Activated CD4-positive, alpha-beta T cell treated with anti-CD3 and anti-CD28 coated beads, Interleukin-2, Interleukin-4, amounts not matched to agents 100 ng/mL and 50 ng/mL, durations not matched to agents 16 hours and 8 hours (primary cell): Measurements from ENCODE around the gene MAPKAP1.

Experiments used
- DNase-seq: peaks from one replicate; pipeline ENCODE4 v3.0.0-alpha.2; 2020; ENCODE audit warnings: low spot score

Gene MAPKAP1

DNA sequence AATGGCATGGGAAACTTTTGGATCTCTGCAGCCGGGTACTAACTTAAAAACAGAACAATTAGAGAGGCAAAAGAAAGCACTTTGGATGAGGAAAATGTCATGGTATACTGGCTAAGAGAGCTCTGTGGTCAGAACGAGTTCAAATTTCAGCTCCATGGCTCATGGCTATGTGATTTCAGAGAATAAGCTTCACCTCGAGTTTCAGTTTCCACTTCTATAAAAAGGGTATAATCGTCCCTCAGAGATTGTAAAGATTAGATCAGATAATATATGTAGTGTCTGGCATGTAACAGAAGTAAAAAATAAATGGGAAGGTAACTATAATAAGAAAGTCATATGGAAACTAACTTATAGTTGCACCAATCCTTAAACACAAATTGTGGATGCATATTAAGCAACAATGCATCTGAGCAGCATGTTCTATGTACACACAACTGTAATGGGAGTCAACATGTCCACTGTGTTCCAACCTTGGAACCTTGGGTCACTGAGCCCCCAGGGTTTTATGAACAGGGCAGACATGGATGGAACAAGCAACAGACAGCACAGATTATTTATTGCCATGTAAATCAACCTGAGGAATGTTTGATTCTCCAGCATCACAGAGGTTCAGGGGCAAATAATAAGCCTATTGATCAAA lies 145.4 kb downstream of the MAPKAP1 start:
- peak; percentile 28 for DNase-seq

DNA sequence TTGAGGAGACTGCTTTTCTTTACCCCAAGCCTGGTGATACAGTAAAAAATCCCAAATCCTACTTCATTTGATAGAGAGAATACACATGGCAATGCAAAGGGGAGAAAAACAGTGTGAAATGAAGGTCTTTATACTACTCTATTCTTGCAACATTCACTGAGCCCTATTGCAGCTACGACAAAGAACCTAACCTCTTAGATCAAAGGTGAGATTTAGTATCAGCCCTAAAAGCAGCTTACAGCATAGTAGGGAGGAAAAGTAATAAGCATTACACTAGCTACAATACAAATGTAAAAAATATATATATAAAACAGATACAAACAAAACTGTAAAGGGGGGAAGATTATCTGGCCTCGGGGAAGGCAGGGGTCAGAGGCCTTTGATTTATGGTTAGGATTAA lies 147.1 kb downstream of the MAPKAP1 start:
- no peak for DNase-seq

DNA sequence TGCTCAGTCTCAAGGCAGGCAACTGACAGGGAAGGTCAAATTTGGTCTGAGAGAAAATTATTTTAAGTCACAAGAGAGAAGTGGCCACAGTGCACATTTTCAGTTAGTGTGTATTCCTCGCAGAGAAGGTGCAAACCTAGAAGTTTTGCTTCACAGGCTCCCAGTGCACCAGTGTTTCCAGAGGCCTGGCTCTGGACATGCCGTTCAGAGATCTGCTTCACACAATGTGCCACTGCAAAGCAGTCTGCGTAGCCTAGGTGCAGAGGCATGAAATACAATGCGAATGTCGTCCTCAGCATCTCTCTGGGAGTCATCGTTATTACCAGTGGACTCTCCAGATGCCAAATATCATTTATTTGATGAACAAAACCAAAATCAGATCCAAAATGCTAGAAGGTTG lies 147.8 kb downstream of the MAPKAP1 start:
- no peak for DNase-seq

DNA sequence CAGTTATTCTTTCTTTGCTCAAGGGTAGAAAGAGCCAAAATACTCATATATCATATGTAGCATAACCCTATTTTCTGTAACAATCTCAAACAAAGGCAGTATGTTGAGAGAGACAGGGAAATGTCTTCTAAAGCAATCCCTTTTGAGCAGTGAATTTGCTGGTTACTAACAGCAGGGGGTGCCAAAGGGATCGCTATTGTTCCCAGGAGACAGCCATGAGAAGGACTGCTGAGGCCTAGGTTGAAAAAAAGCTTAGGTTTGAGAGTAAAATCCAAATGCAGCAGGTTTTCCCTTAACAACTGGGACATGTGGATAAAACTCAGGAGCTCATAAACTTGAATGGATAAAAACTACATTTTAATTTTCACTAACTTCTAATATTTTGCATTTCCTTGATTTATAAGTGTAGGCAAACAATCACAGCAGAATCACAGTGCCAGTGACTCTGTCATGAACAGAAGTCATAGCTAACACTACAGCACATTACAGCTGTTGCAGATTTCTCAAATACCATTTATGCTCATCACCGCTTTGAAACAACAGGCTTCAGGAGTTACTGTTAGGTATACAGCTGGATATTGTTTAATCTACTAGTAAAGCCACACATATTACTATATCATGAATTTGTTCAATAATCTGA lies 148.4 kb downstream of the MAPKAP1 start:
- peak; percentile 68 for DNase-seq

DNA sequence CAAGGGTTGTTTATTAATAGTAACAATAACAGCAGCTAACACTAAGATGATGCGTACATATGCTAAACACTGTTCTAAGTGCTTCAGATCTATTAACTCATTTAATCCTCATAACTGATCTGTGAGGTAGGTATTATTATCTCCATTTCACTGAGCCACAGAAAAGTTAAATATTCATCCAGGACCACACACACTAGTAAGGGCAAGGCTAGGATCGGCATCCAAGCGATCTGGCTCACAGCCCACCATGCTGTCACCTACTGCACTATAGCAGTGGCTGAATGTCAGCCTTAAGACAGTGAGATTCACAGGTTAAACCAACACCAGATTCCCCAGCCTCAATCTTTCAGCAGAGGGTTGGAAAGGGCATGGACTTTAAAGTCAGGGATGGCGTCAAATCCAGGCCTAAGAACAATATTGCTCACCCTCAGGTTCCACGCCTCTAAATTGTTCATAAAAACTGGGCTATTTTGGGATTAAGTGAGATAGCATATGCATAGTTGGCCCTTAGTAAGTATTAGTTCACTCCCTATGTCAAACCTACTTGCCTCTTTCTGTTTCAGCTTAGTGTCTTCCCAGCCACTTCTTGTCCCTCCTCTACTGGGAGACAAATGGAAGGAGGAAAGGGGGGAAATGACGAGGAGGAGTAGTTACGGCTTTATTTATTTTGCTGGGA lies 150.8 kb downstream of the MAPKAP1 start:
- no peak for DNase-seq

DNA sequence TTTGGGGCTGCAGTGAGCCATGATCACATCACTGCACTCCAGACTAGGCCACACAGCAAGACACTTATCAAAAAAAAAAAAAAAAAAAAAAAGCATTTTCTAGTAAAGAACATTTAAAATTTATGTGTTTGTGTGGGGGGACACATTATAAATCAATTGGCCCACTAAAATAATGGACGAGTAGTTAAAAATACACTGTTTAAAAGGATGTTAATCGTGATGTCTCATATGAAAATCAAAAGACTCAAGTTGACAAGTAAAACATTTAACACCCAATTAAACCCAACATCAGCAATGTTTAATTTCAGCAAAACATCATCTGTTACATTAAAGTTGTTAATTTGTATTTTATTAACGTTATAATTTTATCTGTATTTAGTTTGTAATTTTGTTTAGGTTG lies 152.3 kb downstream of the MAPKAP1 start:
- DNase-seq = no peak

DNA sequence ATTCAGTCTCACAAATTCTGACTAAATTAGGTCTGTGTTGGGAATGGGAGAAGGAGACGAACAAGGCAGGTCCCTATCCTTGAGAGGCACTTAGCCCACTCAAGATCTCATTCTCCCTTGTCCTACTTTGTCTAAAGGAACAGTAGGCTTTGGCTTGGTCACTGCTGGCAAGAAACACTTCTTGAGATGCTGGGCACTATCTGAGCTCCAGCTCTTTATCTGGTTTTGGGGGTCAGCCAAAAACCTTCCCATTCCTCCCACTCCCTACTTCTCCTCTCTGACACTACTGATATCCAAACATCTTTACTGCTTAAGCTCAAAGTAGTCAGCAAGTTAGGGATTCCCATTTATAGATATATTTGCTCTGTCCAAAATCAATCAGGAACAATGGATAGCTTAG lies 155.2 kb downstream of the MAPKAP1 start:
- no peak for DNase-seq

DNA sequence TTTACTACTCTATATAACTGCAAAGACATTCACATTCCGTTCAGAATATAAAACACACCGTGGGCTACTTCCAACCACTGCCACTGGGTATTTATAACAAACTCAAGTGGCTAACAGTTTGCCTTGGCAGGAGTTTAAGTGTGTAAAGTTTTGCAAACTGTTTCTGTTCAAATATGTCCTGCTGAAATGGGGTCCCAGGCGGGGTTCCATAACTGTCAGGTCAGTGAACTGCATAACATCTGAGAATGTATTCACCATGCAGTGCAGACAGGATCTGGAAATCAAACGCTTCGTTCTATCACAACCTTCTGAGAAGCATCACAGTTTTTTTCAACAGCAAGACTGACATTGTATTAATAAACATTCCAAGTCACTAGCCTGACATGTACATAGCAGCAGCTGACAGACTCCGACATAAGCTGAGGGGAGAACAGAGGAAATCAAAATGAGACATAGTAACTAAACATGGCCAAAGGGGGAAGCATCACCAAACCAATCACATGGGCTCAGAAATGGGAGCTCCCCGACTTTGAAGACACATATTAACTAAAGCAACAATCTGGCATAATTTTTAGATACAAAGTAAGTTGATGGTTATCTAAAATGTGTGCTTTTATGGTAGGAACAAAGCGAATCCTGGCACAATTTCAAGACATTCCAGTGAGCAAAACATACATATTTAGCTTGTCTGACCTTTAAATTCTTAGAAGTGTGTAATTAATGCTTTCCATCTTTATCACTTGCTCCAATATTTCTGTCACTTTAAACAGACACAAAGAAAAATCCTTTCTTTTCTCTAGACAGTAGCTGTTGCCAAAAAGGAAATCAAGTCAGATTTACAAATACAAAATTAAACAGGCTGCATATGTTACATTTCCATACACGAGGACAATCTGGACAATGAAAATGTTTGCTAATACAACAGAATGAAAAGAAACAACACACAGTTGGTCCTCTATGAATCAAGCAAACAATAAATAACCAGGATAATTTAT lies 156.8 kb downstream of the MAPKAP1 start:
- DNase-seq = no peak

DNA sequence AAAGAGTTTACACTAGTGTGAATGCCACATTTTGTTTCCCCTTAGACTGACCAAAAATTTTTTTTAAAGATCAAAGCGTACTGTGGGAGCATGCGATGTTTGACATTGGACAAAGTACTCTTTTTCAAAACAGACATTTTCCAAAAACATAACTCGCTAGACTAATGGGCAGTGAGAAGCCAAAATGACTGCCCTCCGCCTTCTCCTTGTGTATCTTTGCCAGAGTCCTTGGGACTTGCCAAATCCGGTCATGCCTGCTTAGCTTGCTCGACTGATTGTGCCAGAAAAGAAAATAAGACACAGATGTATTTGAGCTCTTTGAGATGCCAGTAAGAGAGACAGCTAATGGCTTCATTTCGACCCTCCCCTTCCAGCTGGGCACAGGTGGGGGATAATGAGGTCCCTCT lies 157.5 kb downstream of the MAPKAP1 start:
- no peak for DNase-seq

DNA sequence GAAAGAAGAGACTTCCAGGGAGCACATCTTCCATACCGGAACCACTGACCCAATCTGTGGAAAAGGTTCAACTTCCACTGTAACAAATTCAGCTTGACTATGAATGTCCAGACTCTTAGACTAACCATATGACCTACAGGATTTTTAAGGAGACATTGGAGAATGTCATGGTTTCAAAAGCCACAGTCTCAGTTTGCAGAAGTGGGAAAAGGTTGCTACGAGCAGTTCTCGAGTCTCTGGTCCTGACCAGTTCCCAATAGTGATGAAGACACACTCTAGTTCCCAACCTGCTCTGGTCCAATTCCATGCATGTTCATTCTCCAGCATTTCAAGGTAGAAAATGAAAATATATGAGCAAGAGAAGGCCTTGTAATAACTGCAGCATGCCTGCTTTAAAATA lies 158.0 kb downstream of the MAPKAP1 start:
- no peak for DNase-seq

DNA sequence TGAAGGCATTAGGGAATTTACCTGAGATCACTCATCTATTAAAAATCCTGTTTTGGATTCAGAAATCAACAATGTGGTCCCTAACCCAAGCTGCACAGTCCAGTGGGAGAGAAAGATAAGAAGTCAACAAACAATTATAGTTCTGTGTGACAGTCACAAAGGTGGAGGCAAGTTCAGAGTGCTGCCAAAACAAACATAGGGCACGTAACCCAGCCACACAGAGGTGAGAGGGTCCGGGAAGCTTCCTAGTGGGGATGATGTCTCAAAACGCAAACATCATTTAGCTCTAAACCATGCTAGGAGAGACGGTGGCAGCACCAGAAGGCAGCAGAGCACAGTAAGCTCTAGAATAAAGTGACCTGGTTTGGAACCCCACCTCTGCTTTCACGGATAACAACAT lies 158.9 kb downstream of the MAPKAP1 start:
- no peak for DNase-seq

DNA sequence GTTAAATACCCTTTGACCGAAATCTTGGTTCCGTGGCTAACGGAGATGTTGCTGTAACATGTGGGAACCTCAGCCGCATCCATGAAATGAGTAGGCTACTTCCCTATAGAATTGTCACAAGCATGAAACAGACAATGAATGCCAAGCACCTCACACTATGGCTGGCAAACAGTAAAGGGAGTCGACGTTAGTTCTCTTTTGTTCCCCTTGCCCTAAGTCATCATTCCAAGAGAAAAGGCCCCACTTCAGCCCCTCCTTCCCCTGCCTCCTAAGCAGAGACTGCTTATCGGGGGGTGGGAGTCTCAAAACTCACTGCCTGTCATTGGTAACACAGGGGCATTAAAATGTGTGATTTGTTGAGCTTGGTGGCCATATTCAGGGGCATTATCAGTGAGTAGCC lies 159.6 kb downstream of the MAPKAP1 start:
- DNase-seq = no peak

DNA sequence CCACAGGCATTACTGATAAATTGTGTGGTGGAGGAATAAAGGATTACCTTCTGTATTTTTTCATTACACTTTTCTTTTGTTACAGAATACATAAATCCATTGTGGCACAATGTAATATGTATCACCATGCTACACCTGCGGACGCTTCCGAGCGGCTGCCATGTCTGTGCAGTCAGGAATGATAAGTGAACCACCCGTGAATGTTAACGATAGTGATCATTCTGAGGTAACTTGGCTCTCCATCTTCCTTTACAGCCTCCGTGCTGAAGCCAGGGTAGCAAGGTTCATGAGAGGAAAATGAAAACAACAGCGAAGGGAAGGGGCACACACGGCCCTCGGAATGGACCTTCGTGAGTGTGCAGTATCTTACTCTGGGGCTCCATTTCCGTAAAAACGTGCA lies 161.2 kb downstream of the MAPKAP1 start:
- no peak for DNase-seq

DNA sequence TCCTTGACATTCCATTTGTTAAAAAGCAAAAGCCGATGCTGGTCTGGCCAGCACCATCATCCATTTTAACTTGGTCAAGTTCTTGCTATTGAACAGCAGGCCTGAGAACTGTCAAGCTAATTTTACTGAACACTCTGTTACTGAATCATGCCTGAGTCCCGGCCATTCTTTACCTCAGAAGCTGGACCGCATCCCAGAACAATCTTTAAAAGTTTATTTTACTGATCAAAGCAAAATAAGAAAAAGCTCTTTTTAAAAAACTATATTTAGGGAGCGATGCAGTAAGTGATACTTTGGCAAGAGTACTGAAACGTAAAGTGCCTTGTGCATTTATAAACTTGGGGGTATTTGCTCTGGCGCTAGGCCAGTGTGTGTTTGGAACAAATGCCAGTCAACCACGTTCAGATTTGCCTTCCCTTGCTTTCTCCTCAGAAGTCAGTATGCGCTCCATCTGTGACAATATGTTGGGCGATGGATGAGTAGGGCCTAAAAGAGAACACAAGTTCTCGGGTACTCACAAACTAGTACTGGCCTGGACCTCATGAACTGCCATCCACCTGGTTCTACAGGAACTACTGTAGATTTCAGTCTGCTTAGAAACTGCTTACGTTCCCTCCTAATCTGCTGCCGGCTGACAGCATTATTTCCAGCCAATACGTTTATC lies 161.9 kb downstream of the MAPKAP1 start:
- DNase-seq = no peak

DNA sequence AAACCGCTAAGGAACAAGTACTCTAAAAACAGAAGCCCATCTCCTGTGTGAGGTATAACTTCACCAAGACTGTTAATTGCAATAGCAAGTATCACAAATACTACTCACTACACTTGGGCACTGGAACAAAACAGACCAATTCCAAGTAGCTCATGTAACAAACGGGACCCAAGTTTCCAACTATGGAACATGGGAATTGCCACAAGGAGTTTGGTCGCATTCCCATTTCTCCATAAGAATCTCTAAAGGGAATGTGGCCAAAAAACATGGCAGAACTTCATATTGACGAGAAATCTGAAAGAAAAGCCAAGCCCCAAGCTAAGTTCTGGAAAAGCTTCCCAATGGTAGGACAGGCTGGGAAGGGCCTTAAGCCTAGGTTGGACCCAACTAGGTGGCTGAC lies 162.5 kb downstream of the MAPKAP1 start:
- no peak for DNase-seq

DNA sequence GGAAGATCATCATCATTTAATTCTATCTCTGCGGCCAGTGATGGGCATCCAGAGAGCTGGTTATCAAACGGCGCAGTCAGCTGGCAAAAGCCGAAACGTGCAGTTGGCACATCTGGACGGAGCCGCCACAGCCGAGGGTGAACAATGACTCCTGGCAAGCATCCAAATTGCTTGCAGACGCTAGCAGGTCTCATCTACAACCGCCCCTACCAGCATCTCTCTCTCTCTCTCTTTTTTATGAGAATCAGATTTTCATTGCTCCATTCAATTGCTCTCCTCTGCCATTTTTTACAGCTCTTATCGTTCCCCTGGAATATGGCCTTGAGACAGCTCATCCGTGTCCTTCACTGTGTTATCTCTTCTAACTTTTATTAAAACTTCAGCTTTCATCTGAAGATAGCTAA lies 165.2 kb downstream of the MAPKAP1 start:
- DNase-seq = no peak

DNA sequence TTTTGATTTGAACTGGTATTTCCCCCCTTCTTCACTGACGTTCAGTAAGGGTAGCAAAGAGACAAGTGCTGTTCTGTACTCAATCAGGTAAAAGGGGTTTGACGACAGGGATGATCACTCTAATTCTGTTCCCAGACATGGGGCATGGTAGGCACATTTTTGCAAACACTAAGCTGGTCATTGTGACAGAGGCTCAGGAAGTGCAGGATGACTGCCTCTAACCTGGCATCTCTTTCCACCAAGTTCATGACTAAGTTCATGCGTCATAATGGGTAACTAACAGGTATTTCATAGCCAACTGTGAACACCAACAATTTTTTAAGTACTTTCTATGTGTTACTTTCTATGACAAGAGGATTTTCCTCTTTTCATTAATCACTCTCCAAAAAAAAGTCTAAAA lies 166.5 kb downstream of the MAPKAP1 start:
- DNase-seq = no peak

DNA sequence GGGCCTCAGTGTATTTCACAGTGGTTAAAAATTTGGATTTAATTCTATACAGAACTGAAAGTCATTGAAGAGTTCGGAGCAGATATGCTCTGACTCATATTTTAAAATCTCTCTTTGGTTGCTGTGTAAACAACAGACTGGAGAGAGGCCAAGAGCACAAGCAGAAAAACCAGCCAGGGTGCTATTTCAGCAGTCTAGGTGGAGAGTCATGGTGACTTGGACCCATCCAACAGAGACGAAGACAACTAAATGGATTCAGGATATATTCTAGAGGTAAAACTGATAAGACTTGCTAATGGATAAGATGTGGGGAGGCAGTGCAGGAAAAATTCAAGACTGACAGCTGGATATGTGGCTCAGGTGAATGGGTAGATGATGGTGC lies 168.9 kb downstream of the MAPKAP1 start:
- DNase-seq = no peak

DNA sequence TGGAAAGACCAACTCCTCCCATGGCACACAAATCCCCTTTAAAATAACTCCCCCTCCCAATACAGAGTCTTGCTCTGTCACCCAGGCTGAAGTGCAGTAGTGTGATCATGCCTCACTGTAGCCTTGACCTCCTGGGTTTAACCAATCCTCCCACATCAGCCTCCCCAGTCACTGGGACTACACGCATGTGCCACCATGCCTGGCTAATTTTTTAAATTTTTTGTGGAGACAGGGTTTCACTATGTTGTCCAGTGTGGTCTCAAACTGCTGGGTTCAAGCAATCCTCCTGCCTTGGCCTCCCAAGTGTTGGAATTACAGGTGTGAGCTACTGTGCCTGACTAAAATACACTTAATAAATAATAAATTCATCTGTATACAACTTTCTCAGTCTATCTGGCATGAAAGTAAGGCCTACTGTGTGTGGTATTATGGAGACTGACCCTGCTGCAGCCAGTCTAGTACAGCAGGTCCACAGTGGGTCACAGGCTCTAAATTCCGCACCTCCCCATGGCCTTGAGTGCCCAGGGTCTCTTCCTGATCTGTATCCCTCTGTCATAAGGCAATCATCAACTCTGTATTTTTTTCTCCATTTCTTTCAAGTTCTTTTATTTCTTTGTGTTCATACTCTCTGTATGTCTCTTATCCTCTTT lies 169.4 kb downstream of the MAPKAP1 start:
- no peak for DNase-seq

DNA sequence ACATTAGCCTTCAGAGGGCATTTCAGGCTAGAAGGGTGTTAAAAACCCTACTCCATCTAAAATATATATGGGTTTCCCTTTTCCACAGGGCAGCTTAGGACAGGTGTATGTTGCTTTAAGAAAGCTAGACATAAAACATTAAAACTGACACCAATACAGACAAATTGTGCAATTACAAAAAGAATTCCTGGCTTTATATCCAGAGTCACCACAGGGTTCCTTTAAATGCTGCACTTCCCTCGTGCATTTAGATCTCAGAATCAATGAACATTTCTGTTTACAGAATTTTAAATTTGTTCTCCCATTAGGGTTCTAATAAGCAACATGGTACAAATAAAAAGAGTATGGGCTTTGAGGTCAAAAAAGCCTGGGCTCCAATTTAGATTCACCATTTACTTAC lies 170.2 kb downstream of the MAPKAP1 start:
- DNase-seq = no peak

DNA sequence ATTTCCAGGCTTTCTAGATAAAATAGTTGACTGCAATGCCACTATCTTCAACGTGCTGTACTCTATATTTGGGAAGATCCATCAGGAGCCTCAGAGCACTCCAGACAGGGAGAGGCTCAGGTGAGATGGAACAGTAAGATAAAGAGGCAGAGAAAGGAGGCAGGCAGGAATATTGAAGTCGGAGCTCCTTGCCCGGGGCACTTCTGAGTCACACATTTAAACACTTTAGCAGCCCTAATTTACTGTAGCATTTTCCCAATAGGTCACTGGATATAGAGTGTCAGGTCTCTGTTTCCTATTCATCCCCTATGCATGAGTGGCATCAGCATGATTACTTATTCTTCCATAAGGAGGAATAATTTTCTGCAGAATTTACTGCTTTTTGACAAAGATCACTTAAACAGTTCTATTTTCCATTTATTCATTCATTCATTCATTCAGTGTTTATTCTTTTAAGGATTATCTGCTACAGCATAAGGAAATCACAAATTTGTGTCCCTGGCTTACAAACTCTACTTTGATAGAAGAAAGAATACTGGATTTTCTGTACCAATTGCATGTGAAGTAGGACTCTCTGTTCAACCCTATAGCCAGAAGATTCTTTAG lies 170.7 kb downstream of the MAPKAP1 start:
- DNase-seq = no peak
